HG03354 (cell line): ENCODE data around the gene MARCHF5.
"Not testable (repeated sequence)": the region's sequence is repeated elsewhere in the genome, so short reads cannot be mapped to it uniquely, and the experiment has no call there.

Experiments
- ATAC-seq: cut with Tn5 transposase; IDR thresholded peaks from one replicate; pipeline ENCODE4 v1.9.1; 2021; ENCODE audit warnings: mild to moderate bottlenecking; ENCODE audit not compliant: unreplicated experiment, poor library complexity, severe bottlenecking

MARCHF5 gene

GRCh38 chr10:92382631-92383030 lies 91.7 kb downstream of the MARCHF5 start:
- ATAC-seq = no peak

- ATAC-seq = no peak
Measured at GRCh38 chr10:92384741-92385140, 93.8 kb downstream of the MARCHF5 start.

GRCh38 chr10:92385831-92386230 lies 94.9 kb downstream of the MARCHF5 start:
- ATAC-seq = no peak

- ATAC-seq = no peak
Measured at GRCh38 chr10:92387289-92387940, 96.4 kb downstream of the MARCHF5 start.

- ATAC-seq = not testable (repeated sequence)
Measured at GRCh38 chr10:92393173-92393572, 102.2 kb downstream of the MARCHF5 start.

GRCh38 chr10:92395271-92395670 lies 104.3 kb downstream of the MARCHF5 start:
- ATAC-seq = no peak

GRCh38 chr10:92402234-92402633 lies 111.3 kb downstream of the MARCHF5 start:
- not testable (repeated sequence) for ATAC-seq
